Measurements from ENCODE around the gene SAMD4A.

SAMD4A gene

DNA sequence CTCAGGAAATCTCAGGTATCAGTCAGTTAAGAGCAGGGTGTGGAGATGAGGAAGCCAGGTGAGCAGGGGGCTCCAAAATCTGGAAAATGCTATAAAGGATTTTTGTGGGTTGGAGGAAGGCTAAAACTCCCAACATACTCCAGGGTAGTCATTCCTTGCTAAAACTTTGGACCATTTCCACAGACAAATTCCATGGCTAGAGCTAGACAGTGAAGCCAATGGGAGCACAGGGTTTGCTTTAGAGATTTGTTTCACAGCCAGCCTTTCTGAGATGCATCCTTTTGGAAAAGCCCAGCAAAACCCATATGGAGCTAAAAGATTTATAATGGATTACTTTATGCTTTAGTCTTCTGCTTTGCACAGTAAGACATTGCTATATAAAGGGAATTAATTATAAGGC lies 146.5 kb downstream of the SAMD4A start:
- Histone ChIP-seq H3K36me3 (no peaks in the 10 kb centered on the region), H3K4me3 (ENCODE audit: low read depth, low read length) (no peak overlapping the region), H3K27me3 (no peaks in the 10 kb centered on the region), H3K4me1 (no peaks in the 10 kb centered on the region), H3K9me3 (no peaks in the 10 kb centered on the region; the same call in 1 of the 2 replicates)
- TF ChIP-seq, protein P1, sequence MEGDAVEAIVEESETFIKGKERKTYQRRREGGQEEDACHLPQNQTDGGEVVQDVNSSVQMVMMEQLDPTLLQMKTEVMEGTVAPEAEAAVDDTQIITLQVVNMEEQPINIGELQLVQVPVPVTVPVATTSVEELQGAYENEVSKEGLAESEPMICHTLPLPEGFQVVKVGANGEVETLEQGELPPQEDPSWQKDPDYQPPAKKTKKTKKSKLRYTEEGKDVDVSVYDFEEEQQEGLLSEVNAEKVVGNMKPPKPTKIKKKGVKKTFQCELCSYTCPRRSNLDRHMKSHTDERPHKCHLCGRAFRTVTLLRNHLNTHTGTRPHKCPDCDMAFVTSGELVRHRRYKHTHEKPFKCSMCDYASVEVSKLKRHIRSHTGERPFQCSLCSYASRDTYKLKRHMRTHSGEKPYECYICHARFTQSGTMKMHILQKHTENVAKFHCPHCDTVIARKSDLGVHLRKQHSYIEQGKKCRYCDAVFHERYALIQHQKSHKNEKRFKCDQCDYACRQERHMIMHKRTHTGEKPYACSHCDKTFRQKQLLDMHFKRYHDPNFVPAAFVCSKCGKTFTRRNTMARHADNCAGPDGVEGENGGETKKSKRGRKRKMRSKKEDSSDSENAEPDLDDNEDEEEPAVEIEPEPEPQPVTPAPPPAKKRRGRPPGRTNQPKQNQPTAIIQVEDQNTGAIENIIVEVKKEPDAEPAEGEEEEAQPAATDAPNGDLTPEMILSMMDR (IDR thresholded peaks at IDR 0.05; ENCODE audit: low read depth, low read length), result no peak
- no peak for DNase-seq

GRCh38 chr14:54715239-54715638 lies 148.3 kb downstream of the SAMD4A start:
- Histone ChIP-seq H3K27me3 (no peaks in the 10 kb centered on the region), H3K4me3 (ENCODE audit: low read depth, low read length) (no peak overlapping the region), H3K36me3 (no peaks in the 10 kb centered on the region), H3K4me1 (no peaks in the 10 kb centered on the region), H3K9me3 (no peaks in the 10 kb centered on the region; the same call in 1 of the 2 replicates)
- no peak for DNase-seq
- TF ChIP-seq, protein P1 (IDR thresholded peaks at IDR 0.05; ENCODE audit: low read depth, low read length), result no peak

- Histone ChIP-seq H3K27me3 (no peaks in the 10 kb centered on the region), H3K4me1 (no peaks in the 10 kb centered on the region), H3K4me3 (ENCODE audit: low read depth, low read length) (no peak overlapping the region), H3K9me3 (no peaks in the 10 kb centered on the region), H3K36me3 (no peaks in the 10 kb centered on the region)
- TF ChIP-seq, protein P1 (IDR thresholded peaks at IDR 0.05; ENCODE audit: low read depth, low read length), result no peak
- no peak for DNase-seq
These were observed 148.9 kb downstream of the SAMD4A start for GRCh38 chr14:54715811-54716210.

DNA sequence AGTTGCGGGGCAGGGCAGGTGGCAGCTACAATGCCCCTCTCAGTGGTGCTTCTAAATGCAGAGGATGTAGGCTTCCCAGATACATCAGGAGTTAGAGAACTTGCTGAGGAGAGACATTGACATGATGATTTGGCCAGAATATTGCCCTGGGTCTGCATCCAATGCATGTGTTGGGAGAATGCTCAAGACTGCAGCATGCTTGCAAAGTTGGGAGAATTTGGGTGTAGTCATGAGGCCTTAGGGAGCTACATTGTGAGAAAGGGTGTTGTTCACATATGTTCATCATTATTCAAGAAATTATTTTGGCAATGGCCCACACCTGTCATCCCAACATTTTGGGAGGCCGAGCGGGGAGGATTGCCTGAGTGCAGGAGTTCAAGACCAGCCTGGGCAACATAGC lies 149.9 kb downstream of the SAMD4A start:
- Histone ChIP-seq H3K4me1 (no peaks in the 10 kb centered on the region), H3K36me3 (no peaks in the 10 kb centered on the region), H3K4me3 (ENCODE audit: low read depth, low read length) (no peak overlapping the region), H3K9me3 (no peaks in the 10 kb centered on the region), H3K27me3 (no peaks in the 10 kb centered on the region)
- DNase-seq, result no peak
- TF ChIP-seq, protein P1 (IDR thresholded peaks at IDR 0.05; ENCODE audit: low read depth, low read length), result no peak

- Histone ChIP-seq H3K36me3 (no peaks in the 10 kb centered on the region), H3K27me3 (no peaks in the 10 kb centered on the region), H3K4me3 (ENCODE audit: low read depth, low read length) (no peak overlapping the region), H3K9me3 (no peaks in the 10 kb centered on the region), H3K4me1 (no peaks in the 10 kb centered on the region)
- no peak for DNase-seq
- TF ChIP-seq, protein P1 (IDR thresholded peaks at IDR 0.05; ENCODE audit: low read depth, low read length), result no peak
These were observed 151.1 kb downstream of the SAMD4A start for GRCh38 chr14:54718046-54718445.

- H3K4me3 ChIP-seq (ENCODE audit: low read depth, low read length), result no peak overlapping the region
- no peaks in the 10 kb centered on the region for H3K9me3 ChIP-seq
- TF ChIP-seq, protein P1 (IDR thresholded peaks at IDR 0.05; ENCODE audit: low read depth, low read length), result no peak
- no peaks in the 10 kb centered on the region for H3K27me3 ChIP-seq
- no peaks in the 10 kb centered on the region for H3K4me1 ChIP-seq
- no peak for DNase-seq
- H3K36me3 ChIP-seq, result no peaks in the 10 kb centered on the region
These were observed 152.5 kb downstream of the SAMD4A start for GRCh38 chr14:54719406-54719805.
